ENCODE measurements around the gene PLEKHM3. TPM values are rescaled to one million over a fixed set of nuclear protein-coding genes. Genes with fewer than 3 reads are reported as not detected.
A peak's percentile ranks its signal among the peaks of the same experiment; 100 is the strongest.
"Not testable (repeated sequence)": the region's sequence is repeated elsewhere in the genome, so short reads cannot be mapped to it uniquely, and the experiment has no call there.

PLEKHM3 gene
- polyA plus RNA-seq, 3 donors from 2014 or later = 2.8 to 6.5 (median 3.1) TPM

- peaks cover 8 to 17% of the 10 kb centered on the region in 2 donors for H3K4me1 Mint-ChIP-seq
- no peak for DNase-seq
- no peaks in the 10 kb centered on the region for H3K9me3 Mint-ChIP-seq
- H3K27me3 Mint-ChIP-seq (ENCODE audit: low read depth in 3 of 3) = no peaks in the 10 kb centered on the region
- H3K36me3 Mint-ChIP-seq = peaks cover 3 to 34% (median 15%) of the 10 kb centered on the region in 3 donors
- no peak overlapping the region for H3K27ac Mint-ChIP-seq
- no peak overlapping the region for H3K4me3 Mint-ChIP-seq
These were observed 97.2 kb downstream of the PLEKHM3 start for GRCh38 chr2:207928079-207928478.

- DNase-seq = no peak
- Mint-ChIP-seq H3K36me3 (peaks cover 3 to 39% (median 19%) of the 10 kb centered on the region in 3 donors), H3K9me3 (no peaks in the 10 kb centered on the region), H3K27ac (no peak overlapping the region), H3K27me3 (ENCODE audit: low read depth in 3 of 3) (no peaks in the 10 kb centered on the region), H3K4me1 (peaks cover 8 to 17% of the 10 kb centered on the region in 2 donors), H3K4me3 (no peak overlapping the region)
These were observed 98.4 kb downstream of the PLEKHM3 start for GRCh38 chr2:207926989-207927300.

DNA sequence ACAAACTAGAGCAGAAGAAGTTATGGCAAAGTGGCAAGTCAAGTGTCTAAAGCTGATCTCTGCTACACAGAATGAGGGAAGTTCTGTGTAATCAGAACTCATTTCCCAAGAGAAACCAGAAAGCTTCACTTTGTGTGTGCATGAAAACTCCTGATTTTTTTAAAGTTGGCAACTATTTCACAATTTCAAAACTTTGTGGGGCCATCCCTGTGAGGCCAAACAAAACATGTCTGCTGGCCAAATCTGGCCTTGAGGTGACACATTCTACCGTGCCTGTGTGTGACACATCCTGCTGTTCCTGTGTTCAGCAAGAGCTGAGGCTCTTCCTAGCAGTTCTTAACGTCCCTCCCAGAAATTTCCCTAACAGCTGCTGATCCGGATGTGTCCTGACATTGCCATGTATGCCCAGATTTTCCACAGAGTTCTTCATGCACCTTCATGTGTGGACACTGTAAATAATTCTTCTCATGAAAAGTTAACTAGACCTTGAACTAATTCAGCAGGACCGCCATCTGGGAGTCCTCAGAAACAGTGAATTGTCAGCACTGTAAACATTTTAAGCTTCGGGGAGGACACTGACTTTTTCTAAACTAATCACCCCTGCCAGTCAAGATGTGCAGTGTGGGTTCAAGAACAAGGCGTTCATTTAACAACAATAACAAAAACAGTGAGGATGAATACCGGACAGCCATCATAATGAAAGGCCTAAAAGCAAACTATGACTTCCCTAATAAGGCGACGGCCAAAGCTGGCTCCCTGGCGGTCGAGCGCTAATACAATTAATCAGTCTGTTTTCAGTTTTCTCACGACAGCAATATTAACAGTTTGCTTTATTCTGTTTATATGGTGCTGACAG, 99.0 kb downstream of the PLEKHM3 start:
- no peak for DNase-seq
- Mint-ChIP-seq H3K4me3 (peak overlapping the region in 1 of 5 donors; percentile 10), H3K27me3 (ENCODE audit: low read depth in 3 of 3) (no peaks in the 10 kb centered on the region), H3K9me3 (no peaks in the 10 kb centered on the region), H3K4me1 (peaks cover 10 to 17% of the 10 kb centered on the region in 2 donors), H3K36me3 (peaks cover 3 to 39% (median 19%) of the 10 kb centered on the region in 3 donors), H3K27ac (peak overlapping the region in 3 of 6 donors; percentile 7 to 29 (median 19))

DNA sequence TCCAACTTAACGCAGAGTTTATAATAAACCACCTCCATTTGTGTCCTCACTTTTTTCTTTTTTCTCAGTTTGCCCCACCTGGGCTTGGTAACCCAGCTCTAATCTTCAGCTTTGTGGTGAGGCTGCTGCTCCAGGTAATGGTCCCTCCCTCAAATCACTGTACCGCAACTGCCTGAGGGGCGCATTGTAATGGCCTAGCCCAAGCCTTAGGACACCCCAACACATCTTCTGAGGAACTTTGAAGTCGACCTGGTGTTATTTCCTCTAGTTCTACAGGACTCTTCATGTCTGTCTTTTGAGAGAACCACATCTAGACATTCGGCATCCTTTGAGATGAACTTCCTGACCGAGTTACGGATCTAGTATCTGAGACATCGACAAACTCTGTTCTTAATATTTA, 99.7 kb downstream of the PLEKHM3 start:
- Mint-ChIP-seq H3K4me3 (peak overlapping the region in 1 of 5 donors; percentile 10), H3K4me1 (peaks cover 10 to 17% of the 10 kb centered on the region in 2 donors), H3K9me3 (no peaks in the 10 kb centered on the region), H3K27ac (peak overlapping the region in 1 of 6 donors; percentile 29), H3K36me3 (peaks cover 3 to 32% (median 19%) of the 10 kb centered on the region in 3 donors), H3K27me3 (ENCODE audit: low read depth in 3 of 3) (no peaks in the 10 kb centered on the region)
- peak; percentile 30 to 41 (median 34) for DNase-seq

DNA sequence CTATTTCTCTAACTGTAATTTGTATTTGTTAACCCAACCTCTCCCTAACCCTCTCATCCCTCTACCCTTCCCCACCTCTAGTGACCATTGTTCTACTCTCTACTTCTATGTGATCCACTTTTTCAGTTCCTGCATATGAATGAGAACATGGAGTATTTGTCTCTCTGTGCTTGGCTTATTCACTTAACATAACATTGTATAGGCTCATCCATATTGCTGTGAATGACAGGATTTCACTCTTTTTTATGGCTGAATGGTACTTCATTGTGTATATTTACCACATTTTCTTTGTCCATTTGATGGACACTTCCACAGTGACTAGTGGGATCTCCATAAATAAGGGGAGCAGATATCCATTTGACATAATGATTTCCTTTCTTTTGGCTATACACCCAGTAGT, 103.7 kb downstream of the PLEKHM3 start:
- Mint-ChIP-seq H3K4me3 (no peak overlapping the region), H3K4me1 (peaks cover 10 to 17% of the 10 kb centered on the region in 2 donors), H3K27me3 (ENCODE audit: low read depth in 3 of 3) (no peaks in the 10 kb centered on the region), H3K27ac (no peak overlapping the region), H3K9me3 (no peaks in the 10 kb centered on the region), H3K36me3 (peaks cover 0 to 24% (median 16%) of the 10 kb centered on the region in 3 donors)
- no peak for DNase-seq

- Mint-ChIP-seq H3K4me3 (no peak overlapping the region), H3K4me1 (peaks cover 5 to 10% of the 10 kb centered on the region in 2 donors), H3K36me3 (peaks cover 0 to 20% (median 16%) of the 10 kb centered on the region in 3 donors), H3K9me3 (peaks cover 0 to 1% (median 0%) of the 10 kb centered on the region in 6 donors), H3K27ac (no peak overlapping the region), H3K27me3 (ENCODE audit: low read depth in 3 of 3) (no peaks in the 10 kb centered on the region)
- DNase-seq = no peak
These were observed 104.6 kb downstream of the PLEKHM3 start for GRCh38 chr2:207920721-207921120.

DNA sequence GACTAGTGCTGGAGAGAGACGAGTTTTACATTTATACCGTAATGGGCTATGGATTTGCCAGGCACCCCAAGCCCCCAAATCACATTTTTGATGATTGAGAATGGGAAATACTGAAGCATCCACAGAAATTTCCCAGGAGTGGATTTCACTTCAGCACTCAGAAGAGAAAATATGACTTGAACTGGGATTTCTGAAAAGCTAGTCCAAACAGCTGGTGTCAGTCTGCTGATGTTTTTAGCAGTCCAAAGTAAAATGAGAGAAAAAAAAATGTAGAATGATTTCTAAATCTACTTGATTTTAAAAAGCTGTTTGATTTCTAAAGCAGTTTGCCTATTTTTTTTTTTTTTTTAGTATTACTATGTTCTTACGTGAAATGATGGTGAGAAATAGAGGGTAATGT, 105.0 kb downstream of the PLEKHM3 start:
- DNase-seq = no peak
- H3K27ac Mint-ChIP-seq = no peak overlapping the region
- H3K9me3 Mint-ChIP-seq = peaks cover 0 to 2% (median 0%) of the 10 kb centered on the region in 6 donors
- H3K36me3 Mint-ChIP-seq = peaks cover 0 to 20% (median 16%) of the 10 kb centered on the region in 3 donors
- no peaks in the 10 kb centered on the region for H3K27me3 Mint-ChIP-seq (ENCODE audit: low read depth in 3 of 3)
- no peak overlapping the region for H3K4me3 Mint-ChIP-seq
- H3K4me1 Mint-ChIP-seq = peaks cover 2 to 6% of the 10 kb centered on the region in 2 donors

DNA sequence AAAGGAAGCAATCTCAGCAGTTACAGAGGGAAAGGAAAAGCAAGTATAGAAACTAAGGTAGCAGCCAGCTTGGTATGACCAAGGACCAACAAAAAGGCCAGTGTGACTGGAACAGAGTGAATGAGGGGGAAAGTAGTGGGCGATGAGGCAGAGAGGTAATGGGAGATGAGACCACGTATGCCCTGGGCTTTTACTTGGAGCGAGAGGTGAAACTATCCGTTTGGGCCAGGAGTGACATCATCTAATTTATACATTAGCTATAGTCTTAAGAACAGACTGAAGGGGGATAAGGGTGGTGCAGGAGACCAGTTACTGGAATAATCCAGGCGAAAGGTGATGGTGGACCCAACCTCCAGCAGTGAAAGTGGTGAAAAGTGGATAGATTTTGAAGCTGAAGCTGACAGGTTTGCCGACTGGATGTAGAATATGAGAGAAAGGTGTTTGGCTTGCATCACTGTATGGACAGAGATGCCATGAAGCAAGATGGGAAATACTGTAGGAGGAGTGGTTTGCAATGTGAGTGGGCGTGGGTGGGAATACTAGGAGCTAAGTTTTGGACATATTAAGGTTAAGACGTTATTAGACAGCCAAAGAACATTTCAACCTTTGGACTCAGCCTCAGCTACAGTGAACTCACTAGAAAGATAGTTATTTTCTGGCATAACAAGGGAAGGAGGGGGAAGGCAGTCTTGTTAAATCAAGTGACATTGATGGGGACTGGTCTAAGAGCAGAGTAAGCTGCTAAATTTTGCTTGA, 106.0 kb downstream of the PLEKHM3 start:
- DNase-seq = no peak
- Mint-ChIP-seq H3K27me3 (ENCODE audit: low read depth in 3 of 3) (no peaks in the 10 kb centered on the region), H3K9me3 (peaks cover 0 to 2% (median 0%) of the 10 kb centered on the region in 6 donors), H3K27ac (peak overlapping the region in 1 of 6 donors; percentile 42), H3K36me3 (peaks cover 0 to 13% (median 11%) of the 10 kb centered on the region in 3 donors), H3K4me1 (peaks cover 0 to 2% of the 10 kb centered on the region in 2 donors), H3K4me3 (no peak overlapping the region)

- Mint-ChIP-seq H3K27ac (no peak overlapping the region), H3K27me3 (ENCODE audit: low read depth in 3 of 3) (no peaks in the 10 kb centered on the region)
These were observed 110.6 kb downstream of the PLEKHM3 start for GRCh38 chr2:207914716-207915115.

GRCh38 chr2:207913772-207914358, 111.5 kb downstream of the PLEKHM3 start:
- Mint-ChIP-seq H3K4me3 (no peak overlapping the region), H3K4me1 (no peaks in the 10 kb centered on the region), H3K27ac (no peak overlapping the region), H3K27me3 (ENCODE audit: low read depth in 3 of 3) (no peaks in the 10 kb centered on the region), H3K9me3 (peaks cover 0 to 2% (median 0%) of the 10 kb centered on the region in 6 donors), H3K36me3 (peaks cover 12 to 22% (median 15%) of the 10 kb centered on the region in 3 donors)
- DNase-seq = no peak

More at GRCh38 chr2:207914716-207915115, 110.6 kb downstream of the PLEKHM3 start:
- peaks cover 12 to 25% (median 18%) of the 10 kb centered on the region in 3 donors for H3K36me3 Mint-ChIP-seq
- no peak overlapping the region for H3K4me3 Mint-ChIP-seq
- DNase-seq = no peak
- H3K9me3 Mint-ChIP-seq = peaks cover 0 to 2% (median 0%) of the 10 kb centered on the region in 6 donors
- H3K4me1 Mint-ChIP-seq = no peaks in the 10 kb centered on the region

- Mint-ChIP-seq H3K4me3 (no peak overlapping the region), H3K27ac (no peak overlapping the region), H3K4me1 (no peaks in the 10 kb centered on the region), H3K27me3 (ENCODE audit: low read depth in 3 of 3) (no peaks in the 10 kb centered on the region), H3K36me3 (peaks cover 15 to 16% (median 15%) of the 10 kb centered on the region in 3 donors), H3K9me3 (peaks cover 0 to 2% (median 0%) of the 10 kb centered on the region in 6 donors)
- no peak for DNase-seq
These were observed 113.5 kb downstream of the PLEKHM3 start for GRCh38 chr2:207911856-207912255.

- H3K27ac Mint-ChIP-seq = no peak overlapping the region
- peaks cover 15 to 16% (median 15%) of the 10 kb centered on the region in 3 donors for H3K36me3 Mint-ChIP-seq
- H3K4me3 Mint-ChIP-seq = no peak overlapping the region
- no peak for DNase-seq
- peaks cover 0 to 2% (median 0%) of the 10 kb centered on the region in 6 donors for H3K9me3 Mint-ChIP-seq
- H3K4me1 Mint-ChIP-seq = no peaks in the 10 kb centered on the region
- H3K27me3 Mint-ChIP-seq (ENCODE audit: low read depth in 3 of 3) = no peaks in the 10 kb centered on the region
These were observed 114.1 kb downstream of the PLEKHM3 start for GRCh38 chr2:207911215-207911614.

- DNase-seq; H3K27me3 Mint-ChIP-seq (ENCODE audit: low read depth in 3 of 3); H3K9me3 Mint-ChIP-seq; H3K4me3 Mint-ChIP-seq; H3K27ac Mint-ChIP-seq; H3K4me1 Mint-ChIP-seq: not testable (repeated sequence)
- peaks cover 5 to 12% (median 7%) of the 10 kb centered on the region in 3 donors for H3K36me3 Mint-ChIP-seq
These were observed 118.8 kb downstream of the PLEKHM3 start for GRCh38 chr2:207906495-207906894.

Measured in immature natural killer cell (primary cell).